ENCODE measurements around the gene MYO1D. TPM values are rescaled to one million over a fixed set of nuclear protein-coding genes. Genes with fewer than 3 reads are reported as not detected.

Gene MYO1D
- total and polyA plus RNA-seq, 2 donors (not counting 3 experiments of a cell fraction or from before 2014, with no cell fraction given), result 37.8 to 85.5 TPM

DNA sequence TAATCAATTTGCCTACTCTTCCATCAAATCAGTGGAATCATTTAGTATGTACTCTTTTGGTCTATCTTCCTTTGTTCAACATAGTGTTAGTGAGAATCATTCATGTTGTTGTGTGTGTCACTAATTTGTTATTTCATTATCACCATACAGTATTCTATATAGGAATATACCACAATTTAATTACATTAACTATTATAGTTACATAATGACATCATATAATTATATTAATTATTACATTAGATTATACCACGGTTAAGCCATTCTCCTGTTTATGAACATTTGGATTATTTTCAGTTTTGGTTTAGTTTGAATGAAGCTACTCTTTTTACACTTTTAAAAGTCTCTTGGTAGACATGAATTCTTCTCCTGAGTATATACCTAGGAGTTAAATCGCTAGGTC lies 40.4 kb downstream of the MYO1D start:
- POLR2A ChIA-PET, result no interaction called here
- H3K9ac ChIP-seq (replicated peaks; ENCODE audit: extremely low read depth, insufficient read depth, low read length), result no peak overlapping the region
- no peak overlapping the region for H3K4me2 ChIP-seq (ENCODE audit: insufficient read depth, low read length)
- dilution Hi-C loops (cut with MboI; ENCODE audit: extremely low pct_ligation_motif_present, low sequenced_read_pairs) (no loop called here), intact Hi-C loops (cut with micrococcal nuclease) (loop anchor here (5.0 kb wide), 1 partner anchor 36 kb away; no protein-coding TSS in a partner anchor)
- no peak overlapping the region for H2AFZ ChIP-seq (ENCODE audit: low read depth, low read length)
- CTCF ChIA-PET, result interaction anchor here (0.7 to 1.8 kb wide), 4 partner anchors 13 to 53 kb away, joined by 3 to 5 read pairs (median 4); partner anchors contain the start of gene MYO1D
- H3K4me3 ChIP-seq (replicated peaks in 1 of 3; ENCODE audit: insufficient read depth in 1 of 3, low read depth in 1 of 3, low read length in 3 of 3), result no peak overlapping the region
- H3K79me2 ChIP-seq (ENCODE audit: control insufficient read depth, insufficient read depth, low read length), result peaks cover 13% of the 10 kb centered on the region
- H3K36me3 ChIP-seq (ENCODE audit: control insufficient read depth in 2 of 2, extremely low read depth in 1 of 2, insufficient read depth in 2 of 2, low read length in 2 of 2), result no peaks in the 10 kb centered on the region
- no peaks in the 10 kb centered on the region for H3K27me3 ChIP-seq (ENCODE audit: control insufficient read depth in 2 of 2, insufficient read depth in 2 of 2, low read length in 2 of 2)
- peaks cover 5% of the 10 kb centered on the region for H4K20me1 ChIP-seq (replicated peaks; ENCODE audit: control insufficient read depth, extremely low read depth, insufficient read depth, low read length)
- H3K9me1 ChIP-seq (replicated peaks; ENCODE audit: control insufficient read depth, extremely low read depth, insufficient read depth, low read length), result no peaks in the 10 kb centered on the region
- no TSS peak for BruUV-seq (replicated peaks)
- no peak overlapping the region for H3K27ac ChIP-seq (ENCODE audit: insufficient read depth, low read depth, low read length)
- no peak for TF ChIP-seq POLR2AphosphoS5 (IDR thresholded peaks at IDR 0.05; ENCODE audit: insufficient read depth, low read depth, low read length)
- no peak for TF ChIP-seq POLR2A (IDR thresholded peaks at IDR 0.05; ENCODE audit: low read depth, low read length)
- TF ChIP-seq JUN (IDR thresholded peaks at IDR 0.05; ENCODE audit: borderline replicate concordance, insufficient read depth, insufficient read length, low read depth), result no peak
- TF ChIP-seq EZH2 (IDR thresholded peaks at IDR 0.05; ENCODE audit: borderline replicate concordance, low read depth, low read length, severe bottlenecking), result no peak
- TF ChIP-seq, protein P1, sequence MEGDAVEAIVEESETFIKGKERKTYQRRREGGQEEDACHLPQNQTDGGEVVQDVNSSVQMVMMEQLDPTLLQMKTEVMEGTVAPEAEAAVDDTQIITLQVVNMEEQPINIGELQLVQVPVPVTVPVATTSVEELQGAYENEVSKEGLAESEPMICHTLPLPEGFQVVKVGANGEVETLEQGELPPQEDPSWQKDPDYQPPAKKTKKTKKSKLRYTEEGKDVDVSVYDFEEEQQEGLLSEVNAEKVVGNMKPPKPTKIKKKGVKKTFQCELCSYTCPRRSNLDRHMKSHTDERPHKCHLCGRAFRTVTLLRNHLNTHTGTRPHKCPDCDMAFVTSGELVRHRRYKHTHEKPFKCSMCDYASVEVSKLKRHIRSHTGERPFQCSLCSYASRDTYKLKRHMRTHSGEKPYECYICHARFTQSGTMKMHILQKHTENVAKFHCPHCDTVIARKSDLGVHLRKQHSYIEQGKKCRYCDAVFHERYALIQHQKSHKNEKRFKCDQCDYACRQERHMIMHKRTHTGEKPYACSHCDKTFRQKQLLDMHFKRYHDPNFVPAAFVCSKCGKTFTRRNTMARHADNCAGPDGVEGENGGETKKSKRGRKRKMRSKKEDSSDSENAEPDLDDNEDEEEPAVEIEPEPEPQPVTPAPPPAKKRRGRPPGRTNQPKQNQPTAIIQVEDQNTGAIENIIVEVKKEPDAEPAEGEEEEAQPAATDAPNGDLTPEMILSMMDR (IDR thresholded peaks at IDR 0.05; ENCODE audit: extremely low read depth in 1 of 2, insufficient read depth in 1 of 2, low read depth in 1 of 2, low read length in 2 of 2), result no peak
- no peak for TF ChIP-seq GATA2 (IDR thresholded peaks at IDR 0.05; ENCODE audit: insufficient read depth, insufficient read length, low read depth, low read length)
- TF ChIP-seq, protein P2, sequence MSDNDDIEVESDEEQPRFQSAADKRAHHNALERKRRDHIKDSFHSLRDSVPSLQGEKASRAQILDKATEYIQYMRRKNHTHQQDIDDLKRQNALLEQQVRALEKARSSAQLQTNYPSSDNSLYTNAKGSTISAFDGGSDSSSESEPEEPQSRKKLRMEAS (IDR thresholded peaks at IDR 0.05; ENCODE audit: insufficient read depth, insufficient read length), result no peak
- TF ChIP-seq FOS (IDR thresholded peaks at IDR 0.05; ENCODE audit: borderline replicate concordance, insufficient read depth, low read length), result no peak
- TF ChIP-seq MYC (IDR thresholded peaks at IDR 0.05; ENCODE audit: low read depth, low read length), result no peak
- DNase-seq (ENCODE audit: low read depth, low spot score) (no peak), FAIRE-seq (no peak)
- H3K4me1 ChIP-seq (ENCODE audit: control insufficient read depth, extremely low read depth, insufficient read depth, low read length), result no peaks in the 10 kb centered on the region
- H3K9me3 ChIP-seq (replicated peaks; ENCODE audit: control insufficient read depth, insufficient read depth, low read length), result no peaks in the 10 kb centered on the region
